HG03135 (cell line): ENCODE results near the gene PCBP3.

ENCODE experiments used
- ATAC-seq: cut with Tn5 transposase; IDR thresholded peaks from one replicate; pipeline ENCODE4 v1.9.1; 2021; ENCODE audit warnings: mild to moderate bottlenecking, moderate library complexity; ENCODE audit not compliant: unreplicated experiment

Gene PCBP3

GRCh38 chr21:45723049-45723958, 79.8 kb downstream of the PCBP3 start:
- ATAC-seq, result no peak

GRCh38 chr21:45724345-45724961, 80.9 kb downstream of the PCBP3 start:
- ATAC-seq, result no peak

- no peak for ATAC-seq
Measured at GRCh38 chr21:45724994-45725843, 81.7 kb downstream of the PCBP3 start.

GRCh38 chr21:45725844-45726200, 82.3 kb downstream of the PCBP3 start:
- no peak for ATAC-seq

GRCh38 chr21:45726438-45726837, 82.9 kb downstream of the PCBP3 start:
- ATAC-seq, result no peak

- no peak for ATAC-seq
Measured at GRCh38 chr21:45727390-45727789, 83.9 kb downstream of the PCBP3 start.

GRCh38 chr21:45735259-45736000, 91.9 kb downstream of the PCBP3 start:
- no peak for ATAC-seq

GRCh38 chr21:45736042-45736689, 92.6 kb downstream of the PCBP3 start:
- ATAC-seq, result no peak

GRCh38 chr21:45736690-45737484, 93.4 kb downstream of the PCBP3 start:
- ATAC-seq, result no peak

GRCh38 chr21:45737485-45738166, 94.1 kb downstream of the PCBP3 start:
- no peak for ATAC-seq

GRCh38 chr21:45739218-45740087, 95.9 kb downstream of the PCBP3 start:
- no peak for ATAC-seq

- ATAC-seq, result no peak
Measured at GRCh38 chr21:45740088-45740440, 96.5 kb downstream of the PCBP3 start.

- ATAC-seq, result no peak
Measured at GRCh38 chr21:45740491-45741357, 97.2 kb downstream of the PCBP3 start.

- ATAC-seq, result no peak
Measured at GRCh38 chr21:45741691-45742090, 98.2 kb downstream of the PCBP3 start.

- ATAC-seq, result no peak
Measured at GRCh38 chr21:45742247-45742646, 98.7 kb downstream of the PCBP3 start.

- no peak for ATAC-seq
Measured at GRCh38 chr21:45745256-45745655, 101.7 kb downstream of the PCBP3 start.

GRCh38 chr21:45747233-45747766, 103.8 kb downstream of the PCBP3 start:
- no peak for ATAC-seq
